ENCODE measurements around the gene LRRC4B.
A peak's percentile ranks its signal among the peaks of the same experiment; 100 is the strongest.
"Not testable (repeated sequence)": the region's sequence is repeated elsewhere in the genome, so short reads cannot be mapped to it uniquely, and the experiment has no call there.

The LRRC4B gene

DNA sequence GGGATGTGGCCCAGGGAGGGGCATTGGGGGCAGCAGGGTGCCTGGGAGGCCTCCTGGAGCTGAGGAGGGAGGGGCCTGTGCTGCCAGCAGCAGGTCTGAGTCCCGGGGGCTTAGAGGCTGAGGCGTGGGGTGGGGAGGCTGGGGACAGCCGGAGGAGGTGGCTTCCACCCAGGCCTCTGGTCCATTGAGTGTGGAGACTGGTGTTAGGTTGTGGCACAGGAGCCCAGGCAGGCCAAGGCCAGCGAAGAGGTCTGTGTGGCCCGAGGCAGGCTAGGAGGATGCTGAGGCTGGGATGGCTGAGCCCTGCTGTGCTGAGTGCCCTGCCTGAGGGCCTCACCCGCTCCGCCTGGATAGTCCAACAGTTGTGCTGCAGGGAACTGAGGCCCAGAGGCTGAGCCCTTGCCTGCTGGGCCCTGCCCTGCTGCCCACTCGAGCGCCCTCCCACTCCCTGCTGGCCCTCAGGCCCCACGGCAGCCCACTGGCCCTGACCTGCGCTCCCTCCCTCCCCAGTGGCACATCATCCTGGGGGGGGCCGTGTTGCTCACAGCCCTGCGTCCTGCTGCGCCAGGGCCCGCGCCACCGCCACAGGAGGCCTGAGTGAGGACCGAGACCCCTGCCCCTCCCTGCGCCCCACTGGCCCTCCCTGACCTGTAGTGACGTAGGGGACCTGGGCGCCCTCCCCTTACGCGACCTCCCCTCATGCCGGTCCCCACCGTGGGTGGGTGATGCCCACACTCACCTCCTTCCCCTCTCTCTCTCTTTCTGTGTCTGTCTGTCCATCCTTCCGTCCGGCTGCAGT, 86.7 kb downstream of the LRRC4B start:
- DNase-seq, result no peak

DNA sequence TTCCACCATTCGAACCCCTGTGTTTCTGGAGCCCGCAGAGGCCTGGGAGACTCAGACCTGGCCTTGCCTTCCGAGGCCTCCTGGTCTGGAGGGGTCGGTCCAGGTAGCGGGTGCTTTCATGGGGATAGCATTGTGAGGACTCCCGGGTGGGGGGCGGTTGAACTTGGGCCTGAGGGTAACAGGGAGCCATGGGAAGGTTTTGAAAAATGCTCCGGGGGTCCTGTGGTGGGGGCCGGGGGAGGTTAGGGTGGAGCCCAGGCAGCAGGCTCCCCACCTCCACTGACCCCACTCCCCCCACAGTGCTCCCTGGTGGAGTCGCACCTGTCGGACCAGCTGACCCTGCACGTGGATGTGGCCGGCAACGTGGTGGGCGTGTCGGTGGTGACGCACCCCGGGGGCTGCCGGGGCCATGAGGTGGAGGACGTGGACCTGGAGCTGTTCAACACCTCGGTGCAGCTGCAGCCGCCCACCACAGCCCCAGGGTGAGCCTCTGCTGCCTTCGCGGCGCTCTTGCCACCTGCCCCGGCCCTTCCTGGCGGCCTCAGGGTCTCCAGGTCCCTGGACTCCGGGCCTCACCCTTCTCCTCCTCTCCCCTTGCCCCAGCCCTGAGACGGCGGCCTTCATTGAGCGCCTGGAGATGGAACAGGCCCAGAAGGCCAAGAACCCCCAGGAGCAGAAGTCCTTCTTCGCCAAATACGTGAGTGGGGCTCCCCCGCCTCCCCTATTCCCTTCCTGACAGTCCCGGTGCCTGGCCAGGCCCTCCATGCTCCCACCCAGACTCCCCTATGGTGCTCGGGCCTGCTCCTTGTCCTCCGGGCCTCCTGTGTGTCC, 87.7 kb downstream of the LRRC4B start:
- DNase-seq, result no peak

DNA sequence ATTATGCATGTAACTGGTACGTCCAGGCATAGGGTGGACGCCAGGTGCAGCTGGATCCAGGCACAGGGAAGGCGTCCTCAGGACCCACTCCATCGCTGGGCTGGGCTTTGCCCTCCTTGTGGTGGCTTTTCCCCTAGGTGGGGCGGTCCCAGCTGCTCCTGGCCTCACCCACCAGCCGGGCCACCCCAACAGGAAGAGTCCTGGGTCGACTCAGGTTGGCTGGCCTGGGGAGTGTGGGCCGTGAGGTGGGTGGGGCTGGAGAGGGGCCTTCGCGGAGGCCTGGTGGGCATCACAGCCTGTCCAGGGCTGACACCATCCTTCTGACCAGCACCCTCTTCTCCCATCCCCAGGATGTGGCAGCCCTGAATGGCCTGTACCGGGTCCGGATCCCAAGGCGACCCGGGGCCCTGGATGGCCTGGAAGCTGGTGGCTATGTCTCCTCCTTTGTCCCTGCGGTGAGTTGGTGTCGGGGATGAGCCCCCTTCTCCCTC, 88.4 kb downstream of the LRRC4B start:
- DNase-seq, result no peak

DNA sequence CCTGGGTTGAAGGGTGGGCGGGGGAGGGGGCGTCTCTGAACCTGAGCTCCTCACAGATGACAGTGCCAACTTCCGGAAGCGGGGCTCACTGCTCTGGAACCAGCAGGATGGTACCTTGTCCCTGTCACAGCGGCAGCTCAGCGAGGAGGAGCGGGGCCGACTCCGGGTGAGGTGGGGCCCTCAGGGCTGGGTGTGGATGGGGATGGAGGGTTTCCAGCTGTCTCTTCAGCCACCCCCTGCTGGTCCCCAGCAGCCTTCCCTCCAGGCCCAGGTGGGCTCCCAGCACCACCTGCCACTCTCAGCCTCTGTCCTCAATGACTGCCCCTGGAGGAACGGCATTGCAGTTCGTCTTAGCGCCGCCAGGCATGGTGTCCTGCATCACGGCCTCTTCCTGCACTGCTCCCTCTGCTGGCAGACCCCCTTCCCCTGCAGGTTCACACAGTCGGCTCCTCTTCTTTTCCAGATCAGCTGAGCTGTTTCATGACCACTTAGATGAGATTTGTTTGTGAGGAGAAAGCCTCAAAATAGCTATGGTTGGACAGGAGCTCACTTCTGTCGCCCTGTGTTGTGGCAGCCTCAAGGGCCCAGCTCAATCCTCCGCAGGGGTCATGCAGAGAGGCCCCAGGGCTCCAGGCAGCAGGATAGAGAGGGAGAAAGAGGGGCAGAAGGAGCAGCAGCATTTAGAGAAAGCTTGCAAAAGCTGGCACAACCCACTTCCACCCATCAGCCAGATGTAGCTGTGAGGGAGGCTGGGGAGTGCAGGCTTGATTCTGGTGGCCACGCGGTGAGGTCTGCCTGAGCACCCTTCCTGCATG, 89.1 kb downstream of the LRRC4B start:
- no peak for DNase-seq

DNA sequence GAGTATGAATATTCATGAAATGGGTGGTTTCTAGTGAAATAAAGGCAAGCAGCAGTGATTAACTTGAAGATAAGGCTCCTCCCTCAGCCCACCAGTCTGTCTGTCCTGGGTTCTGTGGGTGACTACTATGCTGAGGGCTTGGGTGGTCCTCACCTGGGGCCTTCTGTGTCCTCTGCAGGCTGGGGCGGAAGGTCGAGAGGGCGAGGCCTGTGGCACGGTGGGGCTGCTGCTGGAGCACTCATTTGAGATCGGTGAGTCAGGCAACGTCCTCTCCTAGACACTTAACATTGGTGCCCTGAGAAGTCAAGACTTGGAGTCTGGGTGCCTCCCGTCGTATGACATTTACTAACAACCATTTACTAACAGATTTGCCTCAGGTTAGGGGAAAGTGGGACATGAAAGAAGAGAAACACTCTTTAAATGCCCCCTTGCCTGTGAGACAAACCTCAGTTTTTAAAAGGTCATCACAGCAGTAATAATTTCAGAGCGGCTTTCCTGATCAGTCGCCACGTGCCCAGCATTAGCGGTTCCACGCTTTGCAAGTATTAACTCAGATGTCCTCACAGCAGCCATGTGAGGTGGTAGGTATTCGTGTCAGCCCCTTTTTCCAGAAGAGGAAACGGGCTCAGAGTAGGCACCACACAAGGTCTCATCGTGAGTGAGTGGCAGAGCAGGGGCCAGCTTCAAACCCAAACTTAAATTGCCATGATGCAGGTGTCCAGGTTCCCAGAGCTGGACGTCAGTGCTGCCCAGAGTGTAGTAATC, 90.3 kb downstream of the LRRC4B start:
- no peak for DNase-seq

DNA sequence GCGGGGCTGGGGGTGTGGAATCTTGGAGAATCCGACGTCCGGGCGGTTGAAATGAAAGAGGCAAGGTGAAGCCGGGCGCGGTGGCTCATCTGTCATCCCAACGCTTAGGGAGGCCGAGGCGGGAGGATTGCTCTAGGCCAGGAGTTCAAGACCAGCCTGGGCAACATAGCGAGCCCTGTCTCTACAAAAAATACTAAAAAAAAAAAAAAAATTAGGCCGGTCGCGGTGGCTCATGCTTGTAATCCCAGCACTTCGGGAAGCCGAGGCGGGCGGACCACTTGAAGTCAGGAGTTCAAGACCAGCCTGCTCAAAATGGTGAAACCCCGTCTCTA, 91.4 kb downstream of the LRRC4B start:
- DNase-seq, result no peak

DNA sequence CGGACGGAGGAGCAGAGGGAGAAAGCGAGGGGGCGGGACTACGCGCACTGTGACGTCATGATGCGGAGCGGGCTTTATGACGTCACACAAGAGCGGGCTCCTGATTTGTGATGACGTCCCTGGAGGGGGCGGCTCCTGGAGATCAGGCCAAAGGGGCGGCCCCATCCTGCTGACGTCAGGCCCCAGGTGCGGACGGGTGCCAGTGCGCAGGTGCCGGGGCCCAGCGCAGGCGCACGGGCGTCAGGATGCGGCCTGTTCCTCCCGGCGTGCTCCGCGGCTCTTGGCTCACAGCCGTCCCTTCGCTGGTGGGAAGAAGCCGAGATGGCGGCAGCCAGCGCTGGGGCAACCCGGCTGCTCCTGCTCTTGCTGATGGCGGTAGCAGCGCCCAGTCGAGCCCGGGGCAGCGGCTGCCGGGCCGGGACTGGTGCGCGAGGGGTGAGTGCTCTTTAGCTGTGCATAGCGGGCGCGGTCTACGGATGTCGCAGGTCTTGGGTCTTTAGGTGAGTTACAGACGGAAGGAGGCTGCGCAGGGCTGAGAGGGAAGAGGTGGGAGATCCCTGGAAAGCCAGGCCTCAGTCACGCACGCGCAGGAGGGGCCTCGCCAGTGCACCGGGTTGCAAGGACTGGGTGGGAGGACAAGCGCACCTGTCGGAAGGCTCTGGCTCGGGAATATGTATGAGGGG, 91.9 kb downstream of the LRRC4B start, which contains the start of the genes EMC10 and GARIN5A:
TSS of gene EMC10 (plus strand) at position 284 of the 683 bp plus-strand sequence. CDS start at position 322, 38 bp downstream.
TSS of gene GARIN5A (minus strand) at position 625 of the 683 bp plus-strand sequence. CDS start at position 165, 460 bp downstream.
- DNase-seq, result peak; percentile 86

DNA sequence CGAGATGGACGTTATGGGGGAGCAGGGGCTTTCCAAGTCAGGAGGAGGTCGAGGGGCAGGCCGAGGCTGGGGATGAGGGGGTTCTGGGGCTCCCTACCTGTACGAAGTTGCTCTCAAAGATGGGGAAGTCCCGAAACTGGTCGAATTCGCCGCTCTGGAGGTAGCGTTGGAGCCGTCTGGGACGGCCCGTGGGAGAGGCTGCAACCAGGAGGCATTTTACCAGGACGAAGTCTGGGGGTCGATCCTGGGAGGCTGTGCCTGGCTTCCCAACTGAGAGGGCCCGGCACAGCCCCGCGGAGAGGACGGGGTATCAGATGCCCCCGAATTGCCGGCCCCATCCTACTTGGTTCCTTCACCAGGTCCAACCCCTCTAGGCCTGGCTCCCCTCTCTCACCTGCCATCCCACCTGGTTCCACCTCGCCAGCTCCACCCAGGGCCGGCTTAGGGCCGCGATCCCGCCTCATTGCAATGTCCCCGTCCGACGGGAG, 92.5 kb downstream of the LRRC4B start:
- no peak for DNase-seq

DNA sequence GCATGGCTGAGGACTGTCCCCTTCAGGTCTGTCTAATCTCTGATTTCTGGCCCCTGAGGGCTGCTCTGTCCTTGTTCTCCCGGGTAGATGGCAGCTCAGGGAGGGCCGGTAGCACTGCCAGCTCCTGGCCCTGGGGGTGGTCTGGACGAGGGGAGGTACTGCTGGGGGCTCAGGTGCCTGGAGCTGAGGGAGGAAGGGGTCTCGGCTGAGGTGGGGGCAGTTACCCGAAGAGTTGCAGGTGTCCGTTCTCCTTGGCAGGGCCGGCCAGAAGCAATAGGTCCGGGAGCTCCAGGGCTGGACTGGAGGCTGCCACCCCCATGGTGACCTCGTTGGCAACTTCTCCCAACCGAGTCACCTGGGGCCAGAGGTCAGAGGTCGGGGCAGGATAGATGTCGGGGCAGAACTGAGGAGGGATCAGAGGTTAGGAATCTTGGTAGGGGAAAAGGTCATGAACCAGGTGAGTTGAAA, 93.1 kb downstream of the LRRC4B start:
- no peak for DNase-seq

DNA sequence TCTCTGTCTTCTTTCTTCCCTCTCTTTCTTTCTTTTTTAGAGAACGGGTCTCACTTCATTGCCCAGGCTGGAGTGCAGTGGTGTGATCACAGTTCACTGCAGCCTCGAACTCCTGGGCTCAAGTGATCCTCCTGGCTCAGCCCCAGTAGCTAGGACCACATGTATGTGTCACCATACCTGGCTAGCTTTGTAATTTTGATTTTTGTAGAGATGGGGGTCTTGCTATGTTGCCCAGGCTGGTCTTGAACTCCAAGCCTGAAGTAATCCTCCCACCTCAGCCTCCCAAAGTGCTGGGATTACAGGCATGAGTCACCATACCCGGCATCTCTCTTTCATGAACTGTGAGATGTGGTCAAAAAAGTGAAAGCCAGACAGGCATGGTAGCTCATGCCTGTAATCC, 94.9 kb downstream of the LRRC4B start:
- not testable (repeated sequence) for DNase-seq

DNA sequence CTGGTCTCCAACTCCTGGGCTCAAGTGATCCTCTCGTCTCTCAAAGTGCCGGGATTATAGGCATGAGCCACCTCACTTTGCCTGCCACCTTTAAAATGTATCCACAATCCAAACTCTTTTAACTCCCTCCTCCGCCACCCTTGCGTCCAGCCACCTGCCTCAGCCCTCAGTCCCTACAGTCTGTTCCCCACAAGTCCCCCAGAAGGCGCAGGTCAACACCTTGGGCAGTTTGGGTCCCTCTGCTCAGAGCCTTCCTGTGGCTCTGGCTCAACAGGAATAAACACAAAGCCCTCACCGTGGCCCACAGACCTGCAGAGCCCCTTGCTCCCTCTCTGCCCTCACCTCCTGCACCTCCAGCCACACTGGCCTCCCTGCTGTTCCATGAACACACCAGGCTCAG, 99.4 kb downstream of the LRRC4B start:
- no peak for DNase-seq

DNA sequence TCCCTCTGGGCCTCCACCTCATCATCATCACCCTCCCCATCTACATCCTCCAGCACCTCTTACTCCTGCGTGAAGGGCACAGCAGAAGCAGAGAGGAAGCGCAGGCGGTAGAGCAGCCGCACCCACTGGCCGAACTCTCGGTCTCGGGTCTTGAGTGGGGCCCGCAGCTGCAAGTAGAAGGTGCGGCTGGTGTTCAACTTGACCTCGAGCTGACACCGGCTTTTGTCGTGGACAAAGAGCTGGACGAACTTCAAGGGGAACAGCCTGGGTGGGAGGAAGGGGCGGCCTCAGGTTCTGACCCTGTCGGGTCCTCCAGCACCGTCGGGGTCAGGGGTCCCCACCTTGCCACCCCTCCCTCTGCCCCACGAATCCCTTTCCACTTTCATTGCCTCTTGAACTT, 100.7 kb downstream of the LRRC4B start:
- DNase-seq, result no peak

Measured in GDM1 (cell line).